GM19372 (cell line): ENCODE measurements around the gene SYTL2.
"Not testable (repeated sequence)": the region's sequence is repeated elsewhere in the genome, so short reads cannot be mapped to it uniquely, and the experiment has no call there.

Source experiments
- ATAC-seq: cut with Tn5 transposase; IDR thresholded peaks from one replicate; pipeline ENCODE4 v1.9.1; 2021; ENCODE audit warnings: mild to moderate bottlenecking, low read depth, moderate library complexity; ENCODE audit not compliant: unreplicated experiment

Gene SYTL2

GRCh38 chr11:85810871-85811611 is at the start of gene SYTL2:
Gene SYTL2 (minus strand): TSS chr11:85811141. CDS start chr11:85757725, 53,416 bp downstream.
- peak; percentile 89 for ATAC-seq

GRCh38 chr11:85859541-85859940 is 48.6 kb upstream of the SYTL2 start:
- ATAC-seq, result not testable (repeated sequence)

GRCh38 chr11:85857098-85857497 is 46.2 kb upstream of the SYTL2 start:
- no peak for ATAC-seq

DNA sequence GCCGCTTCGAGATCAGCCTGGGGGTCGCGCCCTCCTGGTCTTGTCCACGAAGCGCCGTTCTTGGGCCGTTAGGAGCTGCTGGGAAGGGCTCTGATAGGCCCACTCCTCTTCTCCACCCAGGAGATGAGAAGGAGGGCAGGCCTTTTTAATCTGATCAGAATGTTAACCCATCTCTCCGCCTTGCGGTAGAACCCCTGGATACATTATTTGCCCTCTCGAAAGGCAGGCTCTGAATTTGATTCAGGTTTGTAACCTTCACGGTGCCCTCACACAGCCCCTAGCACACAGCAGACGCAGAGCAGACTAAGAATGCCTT is 44.4 kb upstream of the SYTL2 start, which contains the start of gene CCDC83:
TSS of gene CCDC83 (plus strand) at position 43 of the 316 bp plus-strand sequence. CDS start 9,741 bp downstream, outside the sequence.
- no peak for ATAC-seq

DNA sequence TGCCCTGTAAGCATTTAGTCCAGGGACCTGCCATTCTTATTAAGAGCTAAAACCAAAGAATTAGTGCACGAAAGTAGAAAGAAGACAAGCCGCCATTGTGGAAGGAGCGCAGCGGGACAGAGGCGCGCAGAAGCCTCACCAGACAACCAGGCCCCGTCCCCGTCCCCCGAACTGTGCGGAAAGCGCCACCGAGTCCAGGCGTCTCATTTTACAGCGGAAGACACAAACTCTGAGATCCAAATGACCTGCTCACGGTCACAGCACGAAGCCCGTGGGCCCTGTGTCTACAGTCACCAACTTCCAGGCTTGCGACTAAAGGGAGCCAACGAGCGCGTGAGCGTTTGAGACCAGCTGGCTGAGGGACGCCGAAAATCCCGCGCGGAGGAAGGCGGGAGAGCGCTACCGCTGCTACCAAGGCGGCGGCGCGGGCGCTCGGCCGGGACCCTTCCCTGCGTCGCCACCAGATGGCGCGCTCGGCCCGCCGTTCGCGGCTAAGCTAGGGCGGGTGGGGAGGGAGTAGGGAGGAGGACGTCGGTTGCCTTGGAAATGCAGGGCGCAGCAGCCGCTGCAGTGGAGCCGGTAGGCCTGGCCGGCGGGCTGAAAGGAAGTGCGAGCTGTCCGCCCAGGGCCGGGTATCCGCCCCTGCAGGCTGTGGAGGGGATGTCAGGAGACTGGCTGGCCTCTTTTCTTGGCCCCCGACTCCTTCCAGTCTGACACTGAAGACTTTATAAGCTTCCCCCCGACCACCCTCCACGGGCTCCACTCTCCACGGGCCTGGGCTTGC is 43.8 kb upstream of the SYTL2 start:
- ATAC-seq, result peak; percentile 99

DNA sequence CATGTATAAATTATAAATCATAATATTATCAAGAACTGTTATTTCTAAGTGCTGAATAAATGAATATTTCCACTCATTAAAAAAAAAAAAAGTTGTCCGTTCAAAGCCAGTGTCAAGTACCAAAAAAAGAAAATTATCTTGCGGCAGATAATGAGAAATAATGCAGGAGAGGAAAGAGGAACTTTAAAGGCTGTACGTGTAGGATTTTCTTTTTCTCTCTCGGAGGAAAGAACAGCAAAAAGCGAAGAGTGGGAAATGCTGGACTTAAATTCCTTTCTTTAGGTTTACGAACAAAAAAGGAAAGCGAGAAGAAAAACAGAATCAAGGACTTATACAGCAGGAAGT is 43.2 kb upstream of the SYTL2 start:
- ATAC-seq, result no peak

DNA sequence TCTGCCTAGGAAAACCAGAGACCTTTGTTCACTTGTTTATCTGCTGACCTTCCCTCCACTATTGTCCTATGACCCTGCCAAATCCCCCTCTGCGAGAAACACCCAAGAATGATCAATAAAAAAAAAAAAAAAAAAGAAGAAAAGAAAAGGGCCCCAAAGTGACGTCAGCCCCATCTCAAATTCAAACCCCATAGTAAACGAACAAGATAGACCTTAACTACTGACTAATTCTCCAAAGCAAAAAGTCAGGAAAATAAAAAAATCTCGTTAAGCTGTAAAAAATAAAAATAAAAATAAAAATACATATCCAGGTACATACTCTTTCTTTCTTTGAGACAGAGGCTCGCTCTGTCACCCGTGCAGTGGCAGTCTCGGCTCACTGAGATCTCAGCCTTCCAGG is 42.6 kb upstream of the SYTL2 start:
- not testable (repeated sequence) for ATAC-seq

GRCh38 chr11:85852754-85853153 is 41.8 kb upstream of the SYTL2 start:
- not testable (repeated sequence) for ATAC-seq

DNA sequence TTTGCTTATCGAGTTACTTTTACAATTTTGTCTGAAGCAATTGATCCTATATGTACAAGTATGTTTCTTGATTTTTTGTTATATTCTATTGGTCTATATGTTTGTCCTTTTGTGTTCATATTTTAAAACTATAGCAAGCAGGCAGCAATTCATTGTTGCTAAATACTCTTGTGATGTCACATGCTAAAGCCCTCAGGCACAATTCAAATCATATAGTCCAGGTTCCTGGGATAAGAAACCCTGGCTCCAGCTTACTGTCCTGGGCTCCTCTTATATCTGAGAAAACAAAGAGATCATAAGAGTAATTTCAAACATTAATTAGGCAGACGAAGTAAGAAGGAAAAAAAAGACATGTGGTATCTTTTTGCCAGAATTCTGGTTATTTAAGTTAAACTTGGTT is 37.6 kb upstream of the SYTL2 start:
- ATAC-seq, result no peak

- ATAC-seq, result no peak
Measured at GRCh38 chr11:85848006-85848405, 37.1 kb upstream of the SYTL2 start.

DNA sequence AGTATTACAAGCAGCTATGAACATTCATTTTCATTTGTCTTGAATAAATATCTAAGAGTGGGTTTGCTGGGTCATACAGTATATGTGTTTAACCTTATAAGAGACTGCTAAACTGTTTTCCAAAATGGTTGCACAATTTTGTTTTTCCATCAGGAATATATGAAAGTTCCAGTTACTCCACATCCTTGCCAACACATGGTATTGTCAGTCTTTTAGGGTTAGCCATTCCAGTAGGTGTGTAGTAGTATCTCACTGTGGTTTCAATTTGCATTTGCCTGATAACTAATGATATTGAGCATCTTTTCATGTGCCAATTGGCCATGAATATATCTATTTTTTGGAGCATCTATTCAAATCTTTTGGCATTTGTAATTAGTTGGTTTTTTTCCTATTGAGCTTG is 36.5 kb upstream of the SYTL2 start:
- no peak for ATAC-seq

- no peak for ATAC-seq
Measured at GRCh38 chr11:85845124-85845631, 34.2 kb upstream of the SYTL2 start.

GRCh38 chr11:85844439-85845123 is 33.6 kb upstream of the SYTL2 start:
- ATAC-seq, result no peak

GRCh38 chr11:85843929-85844328 is 33.0 kb upstream of the SYTL2 start:
- no peak for ATAC-seq

- ATAC-seq, result not testable (repeated sequence)
Measured at GRCh38 chr11:85840932-85841331, 30.0 kb upstream of the SYTL2 start.

DNA sequence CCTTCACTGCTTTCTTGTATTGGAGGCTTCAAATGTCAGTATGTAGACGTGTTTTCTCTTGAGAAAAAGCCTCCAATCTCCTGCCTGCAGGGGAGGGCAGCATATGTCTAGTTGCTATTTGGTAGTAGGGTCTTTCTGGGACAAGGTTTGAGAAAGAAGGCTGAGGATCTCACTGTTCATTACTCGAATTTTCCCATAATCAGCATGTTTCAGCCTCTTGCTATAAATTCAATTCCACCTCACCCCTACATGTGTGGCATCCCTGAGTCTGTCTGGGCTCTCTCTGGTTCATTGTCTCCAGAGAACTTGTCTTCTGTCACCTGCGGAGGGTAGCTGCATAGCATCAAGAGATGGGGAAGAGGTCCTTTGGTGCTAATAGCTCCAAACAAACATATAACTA is 24.8 kb upstream of the SYTL2 start:
- no peak for ATAC-seq

GRCh38 chr11:85835263-85835662 is 24.3 kb upstream of the SYTL2 start:
- ATAC-seq, result no peak

DNA sequence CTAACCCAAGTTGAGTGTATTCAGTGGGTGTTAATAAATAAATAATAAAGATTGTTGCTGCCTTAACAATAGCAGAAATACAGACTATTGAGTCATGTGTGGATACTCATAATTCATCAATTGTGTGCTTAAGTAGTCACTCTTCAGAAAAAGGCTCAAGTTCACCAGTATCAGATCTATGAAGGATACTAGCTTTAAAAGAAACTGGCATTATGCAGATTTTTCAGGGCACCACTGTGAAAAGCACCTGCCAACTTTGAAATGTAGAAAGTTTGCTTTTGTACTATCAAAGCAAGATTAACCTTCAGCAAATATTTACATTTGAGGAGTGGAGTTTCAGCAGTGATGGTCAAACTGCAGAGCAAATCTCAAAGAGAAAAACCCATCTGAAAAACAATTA is 20.1 kb upstream of the SYTL2 start:
- no peak for ATAC-seq

- ATAC-seq, result no peak
Measured at GRCh38 chr11:85829172-85829571, 18.2 kb upstream of the SYTL2 start.

GRCh38 chr11:85828640-85828978 is 17.7 kb upstream of the SYTL2 start:
- no peak for ATAC-seq
